Myocyte (in vitro differentiated cells): Measurements from ENCODE around the gene LYPD6B. TPM values are rescaled to one million over a fixed set of nuclear protein-coding genes. Genes with fewer than 3 reads are reported as not detected.

Source experiments
- total RNA-seq: library from RNA; depleted of rRNA; stranded (reverse); fragments of >200 nt; gene quantifications from 2 replicates; pipeline ENCODE4 v1.2.3, GENCODE V29; 2014

LYPD6B gene
- total RNA-seq, 1 donor from 2014 or later, result 1.7 TPM

Other genes with a start within 250 kb of the LYPD6B start
- gene KIF5C, start 163.5 kb upstream of the LYPD6B start, total RNA-seq, result 0.03 and 0.16 TPM in 2 replicates